GM10248 (cell line): Measurements from ENCODE around the gene GOLPH3L.
"Not testable (repeated sequence)": the region's sequence is repeated elsewhere in the genome, so short reads cannot be mapped to it uniquely, and the experiment has no call there.

Experiments
- CTCF ChIA-PET: fragments of 300-600 bp; sonication (Branson Sonifier 250); formaldehyde crosslinking; extraction: SDS; loops from one replicate; lab custom pipeline; 2021; ENCODE audit warnings: antibody characterized with exemption; lab: Yijun Ruan, JAX
- POLR2A ChIA-PET: fragments of 350-650 bp; sonication (Branson Sonifier 250); formaldehyde crosslinking; extraction: SDS; loops from one replicate; lab custom pipeline; 2020; ENCODE audit warnings: antibody characterized with exemption; lab: Yijun Ruan, JAX
- DNase-seq: peaks from one replicate; pipeline ENCODE4 v3.0.0; 2012; ENCODE audit errors: extremely low spot score
- CTCF ChIP-seq: IDR thresholded peaks from 2 replicates; pipeline ENCODE4 v1.5.1; 2012; ENCODE audit warnings: mild to moderate bottlenecking, low read depth; ENCODE audit errors: extremely low read depth, missing control alignments, control extremely low read depth

Gene GOLPH3L

GRCh38 chr1:150663321-150663720 lies 33.6 kb downstream of the GOLPH3L start:
- no peak for TF ChIP-seq CTCF
- POLR2A ChIA-PET = no interaction called here
- CTCF ChIA-PET = interaction anchor here (2.1 kb wide), 1 partner anchor 24 kb away, joined by 5 read pairs; no protein-coding TSS in a partner anchor
- DNase-seq = no peak

- ChIA-PET CTCF (no interaction called here), POLR2A (no interaction called here)
- DNase-seq = no peak
- no peak for TF ChIP-seq CTCF
Observed at GRCh38 chr1:150662811-150663210, 34.1 kb downstream of the GOLPH3L start.

GRCh38 chr1:150661156-150661555 lies 35.8 kb downstream of the GOLPH3L start:
- ChIA-PET CTCF (interaction anchor here (1.1 to 1.8 kb wide), 4 partner anchors 72 to 380 kb away, joined by 3 to 6 read pairs (median 3); no protein-coding TSS in a partner anchor), POLR2A (no interaction called here)
- DNase-seq = no peak
- no peak for TF ChIP-seq CTCF

GRCh38 chr1:150660584-150660983 lies 36.4 kb downstream of the GOLPH3L start:
- no peak for TF ChIP-seq CTCF
- ChIA-PET POLR2A (no interaction called here), CTCF (interaction anchor here (1.1 to 1.8 kb wide), 4 partner anchors 72 to 379 kb away, joined by 3 to 6 read pairs (median 3); no protein-coding TSS in a partner anchor)
- no peak for DNase-seq

- DNase-seq, POLR2A ChIA-PET: not testable (repeated sequence)
- CTCF ChIA-PET = interaction anchor here (1.0 to 1.3 kb wide), 2 partner anchors 10 to 124 kb away, joined by 3 to 6 read pairs; no protein-coding TSS in a partner anchor
Observed at GRCh38 chr1:150657064-150657463, 39.9 kb downstream of the GOLPH3L start.

- CTCF ChIA-PET = interaction anchor here (0.8 to 2.8 kb wide), 2 partner anchors 9 to 32 kb away, joined by 4 to 6 read pairs; no protein-coding TSS in a partner anchor
- POLR2A ChIA-PET, DNase-seq: not testable (repeated sequence)
Observed at GRCh38 chr1:150654635-150655034, 42.3 kb downstream of the GOLPH3L start.

GRCh38 chr1:150650193-150650592 lies 46.8 kb downstream of the GOLPH3L start:
- ChIA-PET POLR2A (no interaction called here), CTCF (interaction anchor here (1.3 to 2.3 kb wide), 3 partner anchors 8 to 90 kb away, joined by 3 to 6 read pairs (median 4); no protein-coding TSS in a partner anchor)
- no peak for TF ChIP-seq CTCF
- no peak for DNase-seq

- ChIA-PET POLR2A (no interaction called here), CTCF (interaction anchor here (1.0 to 2.3 kb wide), 5 partner anchors 8 to 89 kb away, joined by 3 to 6 read pairs (median 4); partner anchors contain the start of gene ENSA)
- TF ChIP-seq CTCF = no peak
- no peak for DNase-seq
Observed at GRCh38 chr1:150649441-150650075, 47.4 kb downstream of the GOLPH3L start.
